ENCODE data around the gene CELF2. TPM values are rescaled to one million over a fixed set of nuclear protein-coding genes. Genes with fewer than 3 reads are reported as not detected.

Gene CELF2
- total RNA-seq, 1 experiment from 2014 or later: 28.7 TPM

DNA sequence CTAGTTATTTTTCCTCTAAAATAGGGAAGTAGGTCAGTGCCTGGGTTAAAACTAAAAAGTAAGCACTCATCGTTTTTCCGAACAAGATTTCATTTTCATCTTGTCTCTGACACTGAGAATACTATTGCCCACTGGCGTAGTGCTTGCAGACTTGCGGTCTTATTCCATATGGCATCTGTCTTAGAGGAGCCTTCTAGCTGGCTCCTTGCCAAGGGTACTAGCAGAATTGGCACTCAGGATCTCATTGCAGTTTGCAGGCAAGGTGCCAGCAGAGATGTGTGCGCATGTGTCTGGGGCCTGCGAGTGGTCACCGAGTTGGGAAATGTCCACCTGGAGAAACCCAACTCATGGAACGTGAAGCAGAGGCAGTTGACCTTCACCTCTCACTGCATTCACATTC is 143.4 kb downstream of the CELF2 start:
- H3K27me3 Mint-ChIP-seq (ENCODE audit: low read depth): peaks cover 2% of the 10 kb centered on the region
- Histone ChIP-seq H3K4me2 (ENCODE audit: insufficient read depth, insufficient read length, low read length) (no peak overlapping the region), H3K23me2 (ENCODE audit: insufficient read length, low read depth, low read length, poor library complexity, severe bottlenecking) (peaks cover 13% of the 10 kb centered on the region), H3K79me1 (ENCODE audit: insufficient read depth, low read depth, low read length, poor library complexity, severe bottlenecking) (no peaks in the 10 kb centered on the region), H4K91ac (ENCODE audit: insufficient read length, low read depth, low read length) (no peak overlapping the region), H3T11ph (ENCODE audit: low read length) (no peak overlapping the region), H3K79me2 (ENCODE audit: insufficient read depth, low read length) (peaks cover 1% of the 10 kb centered on the region; the same call in 1 of the 2 replicates), H3K27ac (ENCODE audit: insufficient read length, low read depth, low read length) (no peak overlapping the region), H2BK5ac (ENCODE audit: insufficient read length, low read length) (no peak overlapping the region), H2AK5ac (ENCODE audit: insufficient read length, low read length) (no peak overlapping the region), H4K8ac (replicated peaks; ENCODE audit: insufficient read length, low read depth, low read length) (no peak overlapping the region), H2BK20ac (ENCODE audit: low read depth, low read length, poor library complexity, severe bottlenecking) (no peak overlapping the region), H2BK15ac (ENCODE audit: low read depth, low read length) (no peak overlapping the region), H4K5ac (ENCODE audit: insufficient read length, low read depth, low read length) (no peak overlapping the region), H3K4ac (ENCODE audit: low read depth, low read length) (no peak overlapping the region), H3K4me1 (ENCODE audit: insufficient read depth, low read length) (peaks cover 2% of the 10 kb centered on the region; the same call in 1 of the 2 replicates), H2BK12ac (ENCODE audit: insufficient read length, low read depth, low read length) (no peak overlapping the region), H3K9me3 (ENCODE audit: control insufficient read depth, low read depth, low read length) (peaks cover 5% of the 10 kb centered on the region), H3K56ac (ENCODE audit: insufficient read length, low read depth, low read length) (no peak overlapping the region), H3K18ac (ENCODE audit: insufficient read length, low read depth, low read length) (no peak overlapping the region), H2BK120ac (ENCODE audit: low read depth, low read length, poor library complexity, severe bottlenecking) (no peak overlapping the region), H3K14ac (ENCODE audit: insufficient read depth, low read length) (no peak overlapping the region), H4K20me1 (ENCODE audit: control insufficient read depth, insufficient read depth, insufficient read length) (no peaks in the 10 kb centered on the region), H2AFZ (ENCODE audit: low read length) (no peak overlapping the region), H3K27me3 (ENCODE audit: insufficient read depth, low read length) (no peaks in the 10 kb centered on the region), H3K23ac (ENCODE audit: insufficient read length, low read depth, low read length) (no peak overlapping the region), H3K9ac (ENCODE audit: extremely low read depth, insufficient read length, low read length) (no peak overlapping the region)
- H3K9me3 Mint-ChIP-seq: peaks cover 14% of the 10 kb centered on the region in 2 experiments
- no peak overlapping the region for H3K4me3 Mint-ChIP-seq
- TF ChIP-seq, protein P1, sequence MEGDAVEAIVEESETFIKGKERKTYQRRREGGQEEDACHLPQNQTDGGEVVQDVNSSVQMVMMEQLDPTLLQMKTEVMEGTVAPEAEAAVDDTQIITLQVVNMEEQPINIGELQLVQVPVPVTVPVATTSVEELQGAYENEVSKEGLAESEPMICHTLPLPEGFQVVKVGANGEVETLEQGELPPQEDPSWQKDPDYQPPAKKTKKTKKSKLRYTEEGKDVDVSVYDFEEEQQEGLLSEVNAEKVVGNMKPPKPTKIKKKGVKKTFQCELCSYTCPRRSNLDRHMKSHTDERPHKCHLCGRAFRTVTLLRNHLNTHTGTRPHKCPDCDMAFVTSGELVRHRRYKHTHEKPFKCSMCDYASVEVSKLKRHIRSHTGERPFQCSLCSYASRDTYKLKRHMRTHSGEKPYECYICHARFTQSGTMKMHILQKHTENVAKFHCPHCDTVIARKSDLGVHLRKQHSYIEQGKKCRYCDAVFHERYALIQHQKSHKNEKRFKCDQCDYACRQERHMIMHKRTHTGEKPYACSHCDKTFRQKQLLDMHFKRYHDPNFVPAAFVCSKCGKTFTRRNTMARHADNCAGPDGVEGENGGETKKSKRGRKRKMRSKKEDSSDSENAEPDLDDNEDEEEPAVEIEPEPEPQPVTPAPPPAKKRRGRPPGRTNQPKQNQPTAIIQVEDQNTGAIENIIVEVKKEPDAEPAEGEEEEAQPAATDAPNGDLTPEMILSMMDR (conservative IDR thresholded peaks at IDR 0.05): no peak
- no CpG with 5 or more reads among the region's 8 CpGs for WGBS (ENCODE audit: extremely low coverage, insufficient read length, low lambda C conversion rate)
- no peak for DNase-seq
- no peak overlapping the region for H3K27ac Mint-ChIP-seq
- peaks cover 10 to 17% (median 13%) of the 10 kb centered on the region in 3 experiments; a peak in 6 of 7 replicates for H3K36me3 Mint-ChIP-seq (ENCODE audit: insufficient read depth in 1 of 3, low read depth in 3 of 3)
- peaks cover 44 to 48% of the 10 kb centered on the region in 2 experiments for H3K4me1 Mint-ChIP-seq
